HepG2 (cell line): ENCODE measurements around the gene DZIP1L. TPM values are rescaled to one million over a fixed set of nuclear protein-coding genes. Genes with fewer than 3 reads are reported as not detected.

ENCODE experiments used
- ATAC-seq: fragments of 200-7000 bp; cut with Tn5 transposase; 3 replicates; pipeline ENCODE4 v1.9.1; 2020; ENCODE audit warnings: mild to moderate bottlenecking, moderate library complexity
- Bru-seq: library from RNA; stranded (reverse); fragments of 400-500 nt; gene quantifications from one replicate; lab custom pipeline; 2021; lab: Mats Ljungman, UMichigan
- BruChase-seq, 2 experiments: library from RNA; stranded (reverse); fragments of 400-500 nt; gene quantifications; one replicate each; lab custom pipeline; 2021; lab: Mats Ljungman, UMichigan
- BruUV-seq: library from RNA; stranded (reverse); fragments of 400-500 nt; replicated peaks from 2 replicates; lab custom pipeline; 2021; lab: Mats Ljungman, UMichigan
- CTCF ChIA-PET: fragments of 300-600 bp; formaldehyde crosslinking; extraction: SDS; loops from one replicate; lab custom pipeline; 2021; ENCODE audit warnings: low total read pairs, inconsistent platforms, low intra/inter-chr PET ratio; lab: Yijun Ruan, JAX
- POLR2A ChIA-PET: fragments of 350-600 bp; sonication (Branson Sonifier 250); formaldehyde crosslinking; loops from one replicate; lab custom pipeline; 2020; ENCODE audit warnings: antibody characterized with exemption, inconsistent platforms; lab: Yijun Ruan, JAX
- DNase-seq: peaks from one replicate; pipeline ENCODE4 v3.0.0-alpha.2; 2015; ENCODE audit warnings: low spot score
- FAIRE-seq: peaks from 3 replicates; lab custom pipeline; 2011; peaks lifted over from hg19 to GRCh38; lab: Jason Lieb, UNC
- H2AFZ ChIP-seq: one replicate; pipeline ENCODE4 v1.6.1; 2011; ENCODE audit warnings: low read length, inconsistent platforms
- H3K27ac ChIP-seq: fragments of 300-600 bp; 3 replicates; pipeline ENCODE4 v1.8.0; 2011; ENCODE audit warnings: mixed run types, mild to moderate bottlenecking, mixed read lengths, low read length, inconsistent platforms; ENCODE audit not compliant: insufficient read depth; ENCODE audit errors: extremely low read length
- H3K27me3 ChIP-seq, 2 experiments: fragments of 200-600 bp in 1 of 2; 2 replicates in 1 of 2; 3 replicates in 1 of 2; pipeline versions ENCODE4 v1.6.0 to v1.8.0; 2011; ENCODE audit warnings: low read length in 2 of 2, mild to moderate bottlenecking in 2 of 2, moderate library complexity in 2 of 2, inconsistent platforms in 1 of 2; ENCODE audit not compliant: insufficient read depth in 2 of 2, control insufficient read depth in 1 of 2
- H3K36me3 ChIP-seq, 2 experiments: fragments of 200-600 bp in 1 of 2; replicated peaks in 1 of 2; 2 replicates in 1 of 2; 3 replicates in 1 of 2; pipeline versions ENCODE4 v1.5.1 to v1.8.0; 2011; ENCODE audit warnings: low read length in 2 of 2, inconsistent platforms in 1 of 2; ENCODE audit not compliant: insufficient read depth in 2 of 2, control insufficient read depth in 1 of 2
- H3K4me1 ChIP-seq: 2 replicates; pipeline ENCODE4 v1.5.1; 2012; ENCODE audit warnings: low read length, inconsistent platforms; ENCODE audit not compliant: insufficient read depth
- H3K4me2 ChIP-seq: 2 replicates; pipeline ENCODE4 v1.6.0; 2011; ENCODE audit warnings: low read depth, low read length, inconsistent platforms
- H3K4me3 ChIP-seq, 3 experiments: fragments of 200-600 bp in 1 of 3; sonication (generic), shearing (Covaris generic) in 1 of 3; replicated peaks in 1 of 3; 2 replicates each; pipeline ENCODE4 v1.5.1; 2011 to 2016; ENCODE audit warnings: low read length in 3 of 3, inconsistent platforms in 2 of 3, low read depth in 2 of 3, mild to moderate bottlenecking in 2 of 3, control low read depth in 1 of 3, mixed read lengths in 1 of 3; ENCODE audit not compliant: insufficient read depth in 1 of 3
- H3K79me2 ChIP-seq: one replicate; pipeline ENCODE4 v1.6.1; 2011; ENCODE audit warnings: low read length, inconsistent platforms; ENCODE audit not compliant: insufficient read depth
- H3K9ac ChIP-seq: 2 replicates; pipeline ENCODE4 v1.6.0; 2011; ENCODE audit warnings: mild to moderate bottlenecking, low read depth, low read length, inconsistent platforms; ENCODE audit not compliant: insufficient read depth
- H3K9me3 ChIP-seq: 2 replicates; pipeline ENCODE4 v1.5.1; 2012; ENCODE audit warnings: mild to moderate bottlenecking, low read length
- H4K20me1 ChIP-seq: 2 replicates; pipeline ENCODE4 v1.6.0; 2011; ENCODE audit warnings: inconsistent platforms, mild to moderate bottlenecking, low read length, moderate library complexity; ENCODE audit not compliant: insufficient read depth
- FOXO1 ChIP-seq: sonication (generic); formaldehyde crosslinking; IDR thresholded peaks from 2 replicates; pipeline ENCODE4 v1.4.0; 2020; ENCODE audit warnings: missing genetic modification reagents
- JUN ChIP-seq: sonication (generic); formaldehyde crosslinking; IDR thresholded peaks from 2 replicates; pipeline ENCODE4 v1.4.0; 2020; ENCODE audit warnings: mild to moderate bottlenecking, missing genetic modification reagents
- MTA1 ChIP-seq: sonication (generic); formaldehyde crosslinking; IDR thresholded peaks from 2 replicates; pipeline ENCODE4 v1.4.0; 2020; ENCODE audit warnings: missing genetic modification reagents, mild to moderate bottlenecking, borderline replicate concordance
- USF2 ChIP-seq, 2 experiments: sonication (generic) in 1 of 2; formaldehyde crosslinking in 1 of 2; IDR thresholded peaks; 2 replicates each; pipeline versions ENCODE4 v1.5.1 to v1.6.1; 2011 to 2020; ENCODE audit warnings: borderline replicate concordance in 1 of 2, low read depth in 1 of 2, low read length in 1 of 2, mild to moderate bottlenecking in 1 of 2, missing genetic modification reagents in 1 of 2, moderate library complexity in 1 of 2
- YY1 ChIP-seq: IDR thresholded peaks from 2 replicates; pipeline ENCODE4 v1.6.1; 2011; ENCODE audit warnings: low read length, low read depth, moderate library complexity, mild to moderate bottlenecking; ENCODE audit not compliant: insufficient read depth, insufficient replicate concordance
- ZBED4 ChIP-seq: sonication (generic); formaldehyde crosslinking; IDR thresholded peaks from 2 replicates; pipeline ENCODE4 v1.4.0; 2020; ENCODE audit warnings: missing genetic modification reagents, borderline replicate concordance
- WGBS: methylation state at CpG from one replicate; pipeline ENCODE4 v1.1.6; 2017; ENCODE audit warnings: low lambda C conversion rate; 5-methylcytosine and 5-hydroxymethylcytosine counted together
- in situ Hi-C: cut with HindIII; loops from 2 replicates; pipeline ENCODE4 v1.10.0; 2017; ENCODE audit warnings: low pct_unique_long_range_greater_than_20kb; ENCODE audit not compliant: extremely low pct_ligation_motif_present
- intact Hi-C: fragments of 100-400 bp; cut with micrococcal nuclease; formaldehyde crosslinking; loops from one replicate; pipeline ENCODE4 v1.10.0; 2022; ENCODE audit not compliant: unreplicated experiment
- long read RNA-seq, 2 experiments: library from RNA in 1 of 2; library from polyadenylated mRNA in 1 of 2; stranded (forward) in 1 of 2; unstranded in 1 of 2; transcript quantifications; one replicate each; pipeline ENCODE4 v2.0.0, GENCODE V29; 2019 to 2022
- polyA minus RNA-seq, 3 experiments: library from RNA; depleted of rRNA, polyadenylated mRNA; stranded (reverse); fragments of >200 nt; gene quantifications; 2 replicates each; pipeline ENCODE4 v1.2.3, GENCODE V29; 2011; ENCODE audit warnings: low replicate concordance in 1 of 3
- polyA plus RNA-seq, 8 experiments: library from polyadenylated mRNA; depleted of rRNA in 3 of 8; stranded (reverse) in 7 of 8; unstranded in 1 of 8; fragments of >200 nt; fragmentation: Illumina TruSeq in 4 of 8; extraction: Trizol in 4 of 8; gene quantifications; 2 replicates each; pipeline versions ENCODE4 v1.2.1 to v1.2.3, GENCODE V29; 2011 to 2016; ENCODE audit warnings: low read depth in 4 of 8, missing spikeins in 1 of 8, mixed read lengths in 1 of 8; ENCODE audit not compliant: insufficient read depth in 1 of 8
- total RNA-seq, 5 experiments: library from RNA; depleted of rRNA; stranded (reverse); fragments of >200 nt; fragmentation: Illumina TruSeq; extraction: Trizol; gene quantifications; 2 replicates each; pipeline ENCODE4 v1.2.3, GENCODE V29; 2016; ENCODE audit warnings: low read depth in 1 of 5

DZIP1L gene
- total RNA-seq (2016; rRNA removed; fragmentation: Illumina TruSeq; extraction: Trizol) (1.1 and 1.2 TPM in 2 replicates), polyA plus RNA-seq (2011; rRNA removed) (0.39 and 0.90 TPM in 2 replicates), polyA minus RNA-seq (2011; rRNA and poly(A)+ RNA removed; ENCODE audit: low replicate concordance) (1.6 and 21.0 TPM in 2 replicates), Bru-seq, nascent RNA (percentile 41 among the genes with signal in this experiment), BruChase-seq, experiment 1, labeled RNA remaining after a 6-hour chase (percentile 34 among the genes with signal in this experiment), BruChase-seq, experiment 2, labeled RNA remaining after a 2-hour chase (percentile 38 among the genes with signal in this experiment)
- total RNA-seq (2016; cell fraction: cytosol; rRNA removed; fragmentation: Illumina TruSeq; extraction: Trizol; ENCODE audit: low read depth), result 0.26 and 0.30 TPM in 2 replicates
- total RNA-seq (2016; cell fraction: insoluble cytoplasmic fraction; rRNA removed; fragmentation: Illumina TruSeq; extraction: Trizol), result 1.1 and 2.5 TPM in 2 replicates
- total RNA-seq (2016; cell fraction: membrane; rRNA removed; fragmentation: Illumina TruSeq; extraction: Trizol), result 0.62 and 0.90 TPM in 2 replicates
- 3.9 and 7.0 TPM in 2 replicates for total RNA-seq (2016; cell fraction: nucleus; rRNA removed; fragmentation: Illumina TruSeq; extraction: Trizol)
- 0.24 and 0.56 TPM in 2 replicates for polyA plus RNA-seq (2011; cell fraction: cytosol; rRNA removed)
- 5.1 and 5.6 TPM in 2 replicates for polyA plus RNA-seq (2011; cell fraction: nucleus; rRNA removed)
- 0.47 and 0.85 TPM in 2 replicates for polyA plus RNA-seq (2012)
- polyA plus RNA-seq (2016; cell fraction: cytosol; fragmentation: Illumina TruSeq; extraction: Trizol; ENCODE audit: low read depth), result 0.08 and 0.09 TPM in 2 replicates
- 0.66 and 0.96 TPM in 2 replicates for polyA plus RNA-seq (2016; cell fraction: insoluble cytoplasmic fraction; fragmentation: Illumina TruSeq; extraction: Trizol; ENCODE audit: low read depth)
- 0.25 and 0.31 TPM in 2 replicates for polyA plus RNA-seq (2016; cell fraction: membrane; fragmentation: Illumina TruSeq; extraction: Trizol; ENCODE audit: low read depth)
- 4.3 and 4.5 TPM in 2 replicates for polyA plus RNA-seq (2016; cell fraction: nucleus; fragmentation: Illumina TruSeq; extraction: Trizol; ENCODE audit: insufficient read depth, low read depth)
- polyA minus RNA-seq (2011; cell fraction: cytosol; rRNA and poly(A)+ RNA removed), result 0.88 and 1.2 TPM in 2 replicates
- 8.6 and 8.9 TPM in 2 replicates for polyA minus RNA-seq (2011; cell fraction: nucleus; rRNA and poly(A)+ RNA removed)
- long read RNA-seq, experiment 1, result 0 reads
- long read RNA-seq, experiment 2, partial matches to known transcripts, result 1 of 2 reads
- long read RNA-seq, experiment 2, other reads (novel, unspliced or antisense), result 1 of 2 reads

- H3K4me1 ChIP-seq, result peaks cover 21% of the 10 kb centered on the region
- DNase-seq (peak; percentile 23), ATAC-seq (peak; percentile 96), FAIRE-seq (no peak)
- POLR2A ChIA-PET, result interaction anchor here (1.0 to 1.5 kb wide), 3 partner anchors 46 to 71 kb away, joined by 3 to 5 read pairs (median 4); partner anchors contain the start of genes ARMC8 and DBR1
- in situ Hi-C loops (loop anchor here (5.0 kb wide), 1 partner anchor 48 kb away; no protein-coding TSS in a partner anchor), intact Hi-C loops (no loop called here)
- no peaks in the 10 kb centered on the region for H3K9me3 ChIP-seq
- CTCF ChIA-PET, result no interaction called here
- H3K27ac ChIP-seq, result peak within 1 kb of the TSS; percentile 35
- 0% methylated on average over 18 of the region's 86 CpGs for WGBS
- H2AFZ ChIP-seq, result peak within 1 kb of the TSS; percentile 95
- H3K79me2 ChIP-seq, result no peaks in the 10 kb centered on the region
- peak within 1 kb of the TSS; percentile 62 to 85 (median 83) for H3K4me3 ChIP-seq
- H3K36me3 ChIP-seq, result no peaks in the 10 kb centered on the region; a peak in 1 of 5 replicates
- no TSS peak for BruUV-seq
- peak within 1 kb of the TSS; percentile 98 for H3K4me2 ChIP-seq
- H3K9ac ChIP-seq, result peak within 1 kb of the TSS; percentile 75
- H4K20me1 ChIP-seq, result no peaks in the 10 kb centered on the region
- no peaks in the 10 kb centered on the region; a peak in 3 of 5 replicates for H3K27me3 ChIP-seq
- no peak for TF ChIP-seq JUN (CRISPR knock-in tag)
- TF ChIP-seq YY1, result peak; percentile 40
- 0 out of 2 replicates have a peak, but pooled peaks have one; percentile 26 for TF ChIP-seq MTA1 (CRISPR knock-in tag)
- no peak for TF ChIP-seq USF2 (IDR thresholded peaks at IDR 0.05; ENCODE audit: low read depth, low read length)
- no peak for TF ChIP-seq USF2 (CRISPR knock-in tag; IDR thresholded peaks at IDR 0.05; ENCODE audit: borderline replicate concordance)
- TF ChIP-seq FOXO1, result no peak
- TF ChIP-seq ZBED4, result no peak
Measured at GRCh38 chr3:138114988-138115971, at the start of gene DZIP1L. Gene DZIP1L, minus strand, starts transcription at chr3:138115608. Its CDS starts 11,637 bp downstream, at chr3:138103971.
